Mucosa of descending colon (tissue), 3 donors: ENCODE data around the gene LHX1. TPM values are rescaled to one million over a fixed set of nuclear protein-coding genes. Genes with fewer than 3 reads are reported as not detected.

ENCODE experiments used
- ATAC-seq: fragments of 200-7000 bp; cut with Tn5 transposase; one replicate; pipeline ENCODE4 v1.9.1; 2020; ENCODE audit warnings: mild to moderate bottlenecking, moderate library complexity
- DNase-seq, 3 donors: peaks; one replicate each; pipeline ENCODE4 v3.0.0-alpha.2; 2020
- H3K36me3 ChIP-seq: fragments of 200-600 bp; one replicate; pipeline ENCODE4 v1.8.0; 2021; ENCODE audit warnings: low read depth, mild to moderate bottlenecking
- H3K4me1 ChIP-seq: fragments of 200-600 bp; one replicate; pipeline ENCODE4 v1.8.0; 2021; ENCODE audit warnings: low read depth, mild to moderate bottlenecking
- H3K4me3 ChIP-seq: fragments of 200-600 bp; one replicate; pipeline ENCODE4 v1.8.0; 2021; ENCODE audit warnings: mild to moderate bottlenecking
- H3K9me3 ChIP-seq: fragments of 200-600 bp; one replicate; pipeline ENCODE4 v1.8.0; 2021; ENCODE audit warnings: mild to moderate bottlenecking
- intact Hi-C, 2 donors: fragments of 100-400 bp; cut with DNase I in 1 of 2; cut with micrococcal nuclease in 1 of 2; formaldehyde crosslinking; loops; one replicate each; pipeline versions ENCODE4 v1.11.0 to v1.11.1; 2022; cut with DNase I, micrococcal nuclease
- total RNA-seq, 3 donors: library from RNA; stranded (reverse); fragmentation: NEBNext Ultra II Directional in 2 of 3; extraction: Animal tissue kit (Norgen Biotek cat#: 25700) in 2 of 3; gene quantifications; one replicate each; pipeline versions ENCODE4 v1.2.1 to v1.2.4, GENCODE V29; 2021 to 2023
- TF ChIP-seq, protein P1 (sequence below): fragments of 200-600 bp; IDR thresholded peaks from one replicate; pipeline ENCODE4 v1.8.0; 2022; ENCODE audit warnings: antibody characterized with exemption, mild to moderate bottlenecking
- donor health status: DM: no; HTN: no; CAD: no; lungs with moderate emphysema.
- donor health status: DM: no; HTN: no; CAD: no.
- donor health status: DM: no; HTN: yes; CAD: no.

Gene LHX1
- total RNA-seq, 3 donors from 2014 or later: not detected

DNA sequence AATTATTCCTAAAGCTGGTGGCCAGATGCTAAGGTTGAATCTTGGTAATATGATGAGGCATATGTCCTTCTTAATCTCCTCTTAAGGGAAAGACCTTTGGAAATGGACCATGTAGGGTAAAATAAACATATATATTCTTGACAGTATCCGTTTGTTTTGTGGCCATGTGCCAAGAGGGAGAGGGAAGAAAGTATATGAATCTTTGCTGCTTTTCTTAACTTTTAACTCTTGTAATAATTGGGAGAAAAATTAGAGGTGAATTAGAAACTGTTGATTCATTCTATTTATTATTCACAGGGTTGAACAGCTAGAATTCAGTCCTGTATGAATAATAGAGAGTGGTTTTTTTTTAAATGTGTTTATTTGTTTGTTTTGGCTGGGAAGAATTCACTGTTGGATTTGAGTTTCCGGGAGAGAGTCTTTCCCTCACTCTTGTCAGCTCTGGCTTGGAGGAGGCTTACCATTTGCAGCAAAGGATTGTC is 43.0 kb downstream of the LHX1 start:
- DNase-seq (no peak), ATAC-seq (no peak)
- no peaks in the 10 kb centered on the region for H3K9me3 ChIP-seq
- intact Hi-C loops: no loop called here
- TF ChIP-seq, protein P1, sequence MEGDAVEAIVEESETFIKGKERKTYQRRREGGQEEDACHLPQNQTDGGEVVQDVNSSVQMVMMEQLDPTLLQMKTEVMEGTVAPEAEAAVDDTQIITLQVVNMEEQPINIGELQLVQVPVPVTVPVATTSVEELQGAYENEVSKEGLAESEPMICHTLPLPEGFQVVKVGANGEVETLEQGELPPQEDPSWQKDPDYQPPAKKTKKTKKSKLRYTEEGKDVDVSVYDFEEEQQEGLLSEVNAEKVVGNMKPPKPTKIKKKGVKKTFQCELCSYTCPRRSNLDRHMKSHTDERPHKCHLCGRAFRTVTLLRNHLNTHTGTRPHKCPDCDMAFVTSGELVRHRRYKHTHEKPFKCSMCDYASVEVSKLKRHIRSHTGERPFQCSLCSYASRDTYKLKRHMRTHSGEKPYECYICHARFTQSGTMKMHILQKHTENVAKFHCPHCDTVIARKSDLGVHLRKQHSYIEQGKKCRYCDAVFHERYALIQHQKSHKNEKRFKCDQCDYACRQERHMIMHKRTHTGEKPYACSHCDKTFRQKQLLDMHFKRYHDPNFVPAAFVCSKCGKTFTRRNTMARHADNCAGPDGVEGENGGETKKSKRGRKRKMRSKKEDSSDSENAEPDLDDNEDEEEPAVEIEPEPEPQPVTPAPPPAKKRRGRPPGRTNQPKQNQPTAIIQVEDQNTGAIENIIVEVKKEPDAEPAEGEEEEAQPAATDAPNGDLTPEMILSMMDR: no peak
- H3K4me1 ChIP-seq: peaks cover 3% of the 10 kb centered on the region
- H3K36me3 ChIP-seq: no peaks in the 10 kb centered on the region
- H3K4me3 ChIP-seq: no peak overlapping the region

DNA sequence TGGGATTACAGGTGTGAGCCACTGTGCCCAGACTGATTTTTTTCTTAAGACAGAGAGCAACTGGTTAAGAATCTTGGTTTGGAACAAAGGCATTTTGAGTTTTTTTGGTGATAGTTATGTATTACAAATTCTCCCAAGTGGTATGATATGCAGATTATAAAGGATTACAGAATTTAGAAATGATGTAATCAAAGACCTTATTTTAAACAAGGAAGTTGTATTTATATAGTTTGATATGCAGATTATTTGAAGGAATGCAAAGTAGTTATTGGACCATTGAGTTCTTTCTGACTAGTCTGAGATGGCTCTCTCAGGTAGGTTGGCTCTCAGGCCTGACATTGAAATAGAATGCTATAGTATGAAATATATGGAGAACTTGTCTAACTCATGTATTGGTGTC is 46.3 kb downstream of the LHX1 start:
- no peak for ATAC-seq
- TF ChIP-seq, protein P1: no peak
- intact Hi-C loops: no loop called here
- no peak for DNase-seq
- H3K4me1 ChIP-seq: peaks cover 3% of the 10 kb centered on the region
- H3K4me3 ChIP-seq: no peak overlapping the region
- no peaks in the 10 kb centered on the region for H3K36me3 ChIP-seq
- H3K9me3 ChIP-seq: no peaks in the 10 kb centered on the region

DNA sequence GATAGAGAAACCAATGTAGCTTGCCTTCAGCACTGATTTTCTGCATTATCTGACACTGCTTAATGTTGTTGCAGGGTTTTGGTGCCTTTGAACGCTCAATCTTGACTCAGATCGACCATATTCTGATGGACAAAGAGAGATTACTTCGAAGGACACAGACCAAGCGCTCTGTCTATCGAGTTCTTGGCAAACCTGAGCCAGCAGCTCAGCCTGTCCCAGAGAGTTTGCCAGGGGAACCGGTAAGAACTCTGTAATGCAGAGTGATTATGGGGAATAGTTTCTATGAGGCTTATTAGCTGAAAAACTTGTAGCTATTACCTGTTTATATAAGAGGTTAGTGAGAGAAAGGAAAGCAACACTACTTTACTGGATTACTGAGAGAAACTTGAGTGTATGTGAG is 51.9 kb downstream of the LHX1 start:
- TF ChIP-seq, protein P1: no peak
- ATAC-seq (no peak), DNase-seq (no peak)
- Histone ChIP-seq H3K36me3 (no peaks in the 10 kb centered on the region), H3K4me3 (no peak overlapping the region), H3K9me3 (no peaks in the 10 kb centered on the region), H3K4me1 (no peaks in the 10 kb centered on the region)
- intact Hi-C loops: no loop called here

DNA sequence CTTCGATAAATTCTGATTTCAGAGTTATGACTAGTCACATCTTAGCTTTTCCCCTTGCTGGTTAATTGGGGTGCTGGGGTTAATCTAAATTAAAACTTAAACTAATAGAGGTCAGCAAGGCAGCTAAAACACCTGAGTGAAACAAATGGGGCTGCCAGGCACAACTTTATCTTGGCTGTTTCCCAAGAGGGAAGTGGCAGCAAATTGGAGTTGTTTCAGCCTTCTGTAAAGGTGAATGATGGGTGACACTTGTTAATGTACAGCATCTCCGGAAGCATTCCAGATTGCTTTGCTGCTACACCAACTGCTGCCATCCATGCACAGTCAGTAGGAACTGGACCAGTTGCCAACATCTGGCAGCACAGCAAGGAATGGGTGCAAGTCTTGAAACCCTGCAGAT is 55.4 kb downstream of the LHX1 start:
- H3K4me3 ChIP-seq: no peak overlapping the region
- no peaks in the 10 kb centered on the region for H3K4me1 ChIP-seq
- DNase-seq (no peak), ATAC-seq (no peak)
- no peaks in the 10 kb centered on the region for H3K36me3 ChIP-seq
- TF ChIP-seq, protein P1: no peak
- intact Hi-C loops: no loop called here
- H3K9me3 ChIP-seq: no peaks in the 10 kb centered on the region

DNA sequence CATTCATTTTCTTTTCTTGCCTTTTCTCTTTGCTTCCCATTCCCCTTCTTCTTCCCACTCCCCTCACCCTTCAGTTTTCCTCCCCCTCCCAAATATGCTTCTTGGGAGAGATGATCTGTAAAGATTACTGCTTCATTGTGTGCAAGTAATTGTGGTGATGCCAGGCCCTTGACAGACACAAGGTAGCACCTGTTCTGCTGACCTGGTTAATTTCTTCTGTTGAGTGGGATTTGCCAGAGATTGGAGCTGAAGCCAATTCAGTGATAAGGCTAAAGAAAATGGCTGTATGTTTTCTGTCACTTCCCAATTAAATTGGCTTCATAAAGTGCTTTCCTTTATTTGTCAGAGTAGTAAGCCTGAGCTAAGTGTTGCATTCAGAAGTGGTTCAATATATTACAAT is 56.0 kb downstream of the LHX1 start:
- TF ChIP-seq, protein P1: no peak
- ATAC-seq: no peak
- DNase-seq: no peak
- H3K36me3 ChIP-seq: no peaks in the 10 kb centered on the region
- no peaks in the 10 kb centered on the region for H3K9me3 ChIP-seq
- intact Hi-C loops: no loop called here
- H3K4me3 ChIP-seq: no peak overlapping the region
- no peaks in the 10 kb centered on the region for H3K4me1 ChIP-seq

Other genes starting within 250 kb of the LHX1 start
- gene AATF, start 11.5 kb downstream of the LHX1 start, total RNA-seq: 10 to 100 TPM; 35.6 to 47.2 (median 37.9) TPM